Mucosa of descending colon (tissue), 3 donors: ENCODE data around the gene PRICKLE3. TPM values are rescaled to one million over a fixed set of nuclear protein-coding genes. Genes with fewer than 3 reads are reported as not detected.

ENCODE experiments used
- ATAC-seq: fragments of 200-7000 bp; cut with Tn5 transposase; one replicate; pipeline ENCODE4 v1.9.1; 2020; ENCODE audit warnings: mild to moderate bottlenecking, moderate library complexity
- DNase-seq, 3 donors: peaks; one replicate each; pipeline ENCODE4 v3.0.0-alpha.2; 2020
- H3K36me3 ChIP-seq: fragments of 200-600 bp; one replicate; pipeline ENCODE4 v1.8.0; 2021; ENCODE audit warnings: low read depth, mild to moderate bottlenecking
- H3K4me1 ChIP-seq: fragments of 200-600 bp; one replicate; pipeline ENCODE4 v1.8.0; 2021; ENCODE audit warnings: low read depth, mild to moderate bottlenecking
- H3K4me3 ChIP-seq: fragments of 200-600 bp; one replicate; pipeline ENCODE4 v1.8.0; 2021; ENCODE audit warnings: mild to moderate bottlenecking
- H3K9me3 ChIP-seq: fragments of 200-600 bp; one replicate; pipeline ENCODE4 v1.8.0; 2021; ENCODE audit warnings: mild to moderate bottlenecking
- intact Hi-C, 2 donors: fragments of 100-400 bp; cut with DNase I in 1 of 2; cut with micrococcal nuclease in 1 of 2; formaldehyde crosslinking; loops; one replicate each; pipeline versions ENCODE4 v1.11.0 to v1.11.1; 2022; cut with DNase I, micrococcal nuclease
- total RNA-seq, 3 donors: library from RNA; stranded (reverse); fragmentation: NEBNext Ultra II Directional in 2 of 3; extraction: Animal tissue kit (Norgen Biotek cat#: 25700) in 2 of 3; gene quantifications; one replicate each; pipeline versions ENCODE4 v1.2.1 to v1.2.4, GENCODE V29; 2021 to 2023
- TF ChIP-seq, protein P1 (sequence below): fragments of 200-600 bp; IDR thresholded peaks from one replicate; pipeline ENCODE4 v1.8.0; 2022; ENCODE audit warnings: antibody characterized with exemption, mild to moderate bottlenecking
- donor health status: DM: no; HTN: no; CAD: no; lungs with moderate emphysema.
- donor health status: DM: no; HTN: no; CAD: no.
- donor health status: DM: no; HTN: yes; CAD: no.

PRICKLE3 gene
- total RNA-seq, 3 donors from 2014 or later: 12.5 to 15.6 (median 13.0) TPM

DNA sequence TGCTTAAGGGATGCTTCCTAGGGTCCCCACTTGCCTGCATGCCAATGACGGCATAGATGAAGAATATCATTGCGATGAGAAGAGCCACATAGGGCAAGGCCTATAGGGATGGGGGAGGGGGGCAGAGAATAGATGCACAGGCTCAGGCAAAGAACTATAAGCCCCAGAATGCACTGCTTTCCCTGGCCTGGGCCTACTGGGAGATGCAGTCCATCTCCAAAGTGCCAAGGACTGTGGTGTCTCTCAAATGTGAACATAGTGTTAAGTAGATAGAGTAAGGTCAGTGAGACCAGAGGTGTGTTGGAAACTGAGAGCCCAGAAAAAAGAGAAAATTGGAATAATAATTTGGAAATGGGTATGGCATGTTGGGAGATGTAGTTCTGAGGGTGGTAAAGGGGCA is 26.0 kb upstream of the PRICKLE3 start:
- ATAC-seq: no peak

DNA sequence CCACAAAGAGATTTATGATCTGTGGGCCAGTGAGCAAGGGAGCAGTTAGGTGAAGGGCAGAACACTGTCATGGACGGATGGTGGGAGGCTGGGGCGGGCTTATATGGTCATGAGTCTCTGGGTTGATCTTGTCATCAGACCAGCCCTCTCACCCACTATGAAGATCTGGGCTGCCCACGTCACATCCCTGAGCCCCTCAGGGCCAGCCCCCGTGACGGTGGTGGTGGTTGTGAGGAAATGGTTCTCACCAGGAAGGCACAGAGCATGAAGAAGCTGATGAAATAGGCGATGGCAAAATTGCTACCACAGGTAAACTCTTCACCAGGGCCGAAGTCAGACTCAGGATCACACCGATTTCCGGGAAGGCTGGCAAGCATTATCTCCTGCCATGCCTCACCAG is 24.9 kb upstream of the PRICKLE3 start:
- Histone ChIP-seq H3K9me3 (no peaks in the 10 kb centered on the region), H3K4me1 (no peaks in the 10 kb centered on the region), H3K36me3 (no peaks in the 10 kb centered on the region), H3K4me3 (no peak overlapping the region)
- intact Hi-C loops: no loop called here
- TF ChIP-seq, protein P1, sequence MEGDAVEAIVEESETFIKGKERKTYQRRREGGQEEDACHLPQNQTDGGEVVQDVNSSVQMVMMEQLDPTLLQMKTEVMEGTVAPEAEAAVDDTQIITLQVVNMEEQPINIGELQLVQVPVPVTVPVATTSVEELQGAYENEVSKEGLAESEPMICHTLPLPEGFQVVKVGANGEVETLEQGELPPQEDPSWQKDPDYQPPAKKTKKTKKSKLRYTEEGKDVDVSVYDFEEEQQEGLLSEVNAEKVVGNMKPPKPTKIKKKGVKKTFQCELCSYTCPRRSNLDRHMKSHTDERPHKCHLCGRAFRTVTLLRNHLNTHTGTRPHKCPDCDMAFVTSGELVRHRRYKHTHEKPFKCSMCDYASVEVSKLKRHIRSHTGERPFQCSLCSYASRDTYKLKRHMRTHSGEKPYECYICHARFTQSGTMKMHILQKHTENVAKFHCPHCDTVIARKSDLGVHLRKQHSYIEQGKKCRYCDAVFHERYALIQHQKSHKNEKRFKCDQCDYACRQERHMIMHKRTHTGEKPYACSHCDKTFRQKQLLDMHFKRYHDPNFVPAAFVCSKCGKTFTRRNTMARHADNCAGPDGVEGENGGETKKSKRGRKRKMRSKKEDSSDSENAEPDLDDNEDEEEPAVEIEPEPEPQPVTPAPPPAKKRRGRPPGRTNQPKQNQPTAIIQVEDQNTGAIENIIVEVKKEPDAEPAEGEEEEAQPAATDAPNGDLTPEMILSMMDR: no peak
- DNase-seq (no peak), ATAC-seq (no peak)

More for the DNA sequence above, 26.0 kb upstream of the PRICKLE3 start:
- no peak overlapping the region for H3K4me3 ChIP-seq
- no peak for DNase-seq
- intact Hi-C loops: no loop called here
- no peaks in the 10 kb centered on the region for H3K9me3 ChIP-seq
- H3K4me1 ChIP-seq: no peaks in the 10 kb centered on the region
- no peaks in the 10 kb centered on the region for H3K36me3 ChIP-seq
- TF ChIP-seq, protein P1: no peak

DNA sequence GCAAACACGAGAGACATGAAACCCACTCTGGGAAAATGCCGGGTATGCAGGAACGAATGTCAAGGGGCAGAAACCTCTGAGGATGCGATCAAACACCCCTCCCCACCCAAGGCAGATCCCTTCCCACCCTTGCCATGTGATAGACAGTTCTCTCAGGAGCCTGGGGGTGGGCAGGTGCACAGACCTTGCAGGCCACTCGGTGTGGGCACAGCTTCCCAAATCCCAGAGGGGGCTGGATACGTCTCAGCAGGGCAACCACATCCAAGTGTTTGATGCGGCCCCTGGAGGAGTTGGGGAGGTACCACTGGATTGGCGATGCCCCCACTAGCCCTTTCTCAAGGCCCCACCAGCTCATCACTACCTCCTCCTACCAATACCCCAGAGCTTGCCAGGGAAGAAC is 24.2 kb upstream of the PRICKLE3 start:
- ATAC-seq: no peak

GRCh38 chrX:49209434-49210251 is 23.5 kb upstream of the PRICKLE3 start:
- H3K36me3 ChIP-seq: no peaks in the 10 kb centered on the region
- no peaks in the 10 kb centered on the region for H3K9me3 ChIP-seq
- H3K4me1 ChIP-seq: no peaks in the 10 kb centered on the region
- DNase-seq: no peak
- no peak overlapping the region for H3K4me3 ChIP-seq
- TF ChIP-seq, protein P1: no peak
- ATAC-seq: no peak
- intact Hi-C loops: no loop called here

More for the DNA sequence above, 24.2 kb upstream of the PRICKLE3 start:
- Histone ChIP-seq H3K4me3 (no peak overlapping the region), H3K36me3 (no peaks in the 10 kb centered on the region), H3K4me1 (no peaks in the 10 kb centered on the region), H3K9me3 (no peaks in the 10 kb centered on the region)
- intact Hi-C loops: no loop called here
- TF ChIP-seq, protein P1: no peak
- no peak for DNase-seq

DNA sequence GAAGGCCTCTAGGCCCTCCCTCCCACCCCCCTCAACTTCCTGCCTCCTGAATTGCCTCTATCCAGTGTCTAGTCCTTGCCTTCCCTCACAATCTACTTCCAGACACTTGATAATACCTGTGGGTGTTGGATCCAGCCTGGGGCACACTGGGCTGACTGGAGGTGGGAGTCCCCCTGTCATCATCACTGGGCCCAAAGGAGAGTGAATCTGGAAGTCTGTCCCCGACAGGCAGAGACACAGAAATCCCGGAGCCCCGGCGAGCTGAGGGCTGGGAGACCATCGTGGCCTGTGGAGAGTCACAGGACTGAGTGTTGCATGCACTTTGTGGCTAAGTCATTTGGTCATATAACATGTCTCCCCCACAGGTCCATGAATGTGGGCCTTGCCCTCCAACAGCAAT is 22.2 kb upstream of the PRICKLE3 start:
- intact Hi-C loops: no loop called here
- ATAC-seq (no peak), DNase-seq (no peak)
- TF ChIP-seq, protein P1: no peak
- Histone ChIP-seq H3K9me3 (no peaks in the 10 kb centered on the region), H3K4me3 (no peak overlapping the region), H3K36me3 (no peaks in the 10 kb centered on the region), H3K4me1 (no peaks in the 10 kb centered on the region)
